ENCODE measurements around the gene LAMA3.

LAMA3 gene

GRCh38 chr18:23912356-23912755 is 223.1 kb downstream of the LAMA3 start:
- no peak for DNase-seq (ENCODE audit: low read depth)

- DNase-seq (ENCODE audit: low read depth): no peak
These were observed 227.1 kb downstream of the LAMA3 start for GRCh38 chr18:23916338-23916737.

- peak; percentile 57 for DNase-seq (ENCODE audit: low read depth)
These were observed 229.3 kb downstream of the LAMA3 start for GRCh38 chr18:23918395-23919032.

- DNase-seq (ENCODE audit: low read depth): no peak
These were observed 230.8 kb downstream of the LAMA3 start for GRCh38 chr18:23920054-23920453.

DNA sequence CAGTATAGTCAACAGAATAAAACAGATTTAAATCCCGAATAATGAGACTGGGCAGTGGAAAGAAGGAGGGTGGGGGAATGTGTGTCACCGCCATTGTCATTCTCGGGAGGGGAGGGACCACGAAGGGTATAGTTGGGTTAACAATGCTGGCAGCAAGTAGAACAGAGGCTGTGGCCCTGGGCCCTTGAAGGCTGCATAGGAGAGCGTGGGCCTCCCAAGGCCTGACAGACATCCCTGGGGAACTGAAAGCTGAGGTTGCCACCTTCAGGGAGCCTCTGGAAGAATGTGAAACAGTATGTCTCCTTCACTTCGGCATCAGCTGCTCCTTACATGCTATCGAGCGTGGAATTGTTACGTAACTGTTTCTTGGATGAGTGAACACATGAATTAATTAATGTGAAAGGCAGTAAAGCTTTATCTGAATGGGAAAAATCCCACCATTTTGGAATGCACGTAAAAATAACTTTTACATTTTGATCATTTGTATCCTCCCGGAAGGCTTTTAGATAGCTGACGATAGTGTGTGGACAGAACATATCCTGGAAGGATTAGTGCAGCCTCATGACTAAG is 232.5 kb downstream of the LAMA3 start:
- no peak for DNase-seq (ENCODE audit: low read depth)

DNA sequence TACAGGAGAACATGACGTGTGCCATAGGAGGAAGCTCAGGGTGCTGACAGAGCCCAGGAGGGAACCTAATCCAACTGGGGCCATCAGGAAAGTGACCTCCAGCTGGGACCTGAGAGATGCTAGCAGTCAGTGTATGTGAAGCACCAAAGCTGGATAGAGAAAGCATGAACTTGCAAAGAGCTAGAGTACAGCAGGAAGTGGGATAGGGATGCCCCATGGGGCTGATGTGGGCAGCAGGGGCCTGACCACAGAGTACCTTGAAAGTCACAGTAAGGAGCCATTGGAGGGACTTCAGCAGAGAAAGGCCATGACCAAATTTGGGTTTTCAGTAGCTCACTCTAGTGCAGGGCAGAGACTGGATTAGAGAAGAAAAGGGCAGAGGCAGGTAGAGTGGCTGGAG is 233.7 kb downstream of the LAMA3 start:
- DNase-seq (ENCODE audit: low read depth): no peak

DNA sequence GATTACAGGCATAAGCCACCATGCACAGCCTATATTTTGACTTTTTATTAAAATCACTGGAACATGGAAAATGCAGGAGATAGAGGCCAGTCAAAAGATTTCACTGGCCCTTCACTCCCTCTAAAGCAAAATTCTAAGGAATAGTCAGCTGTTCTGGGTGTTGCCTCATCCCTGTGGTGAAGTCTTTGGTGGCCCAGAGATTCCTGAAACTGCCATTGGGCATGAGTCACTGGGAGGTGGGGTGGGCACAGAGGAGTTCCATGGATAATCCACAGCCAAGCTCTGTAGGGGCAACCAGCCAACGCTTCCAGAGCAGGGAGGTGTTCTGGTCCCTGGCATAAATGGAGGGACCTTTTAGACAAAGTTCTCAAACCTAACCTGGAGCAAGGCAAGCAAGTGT is 235.6 kb downstream of the LAMA3 start:
- no peak for DNase-seq (ENCODE audit: low read depth)

GRCh38 chr18:23926571-23926970 is 237.3 kb downstream of the LAMA3 start:
- DNase-seq (ENCODE audit: low read depth): no peak

DNA sequence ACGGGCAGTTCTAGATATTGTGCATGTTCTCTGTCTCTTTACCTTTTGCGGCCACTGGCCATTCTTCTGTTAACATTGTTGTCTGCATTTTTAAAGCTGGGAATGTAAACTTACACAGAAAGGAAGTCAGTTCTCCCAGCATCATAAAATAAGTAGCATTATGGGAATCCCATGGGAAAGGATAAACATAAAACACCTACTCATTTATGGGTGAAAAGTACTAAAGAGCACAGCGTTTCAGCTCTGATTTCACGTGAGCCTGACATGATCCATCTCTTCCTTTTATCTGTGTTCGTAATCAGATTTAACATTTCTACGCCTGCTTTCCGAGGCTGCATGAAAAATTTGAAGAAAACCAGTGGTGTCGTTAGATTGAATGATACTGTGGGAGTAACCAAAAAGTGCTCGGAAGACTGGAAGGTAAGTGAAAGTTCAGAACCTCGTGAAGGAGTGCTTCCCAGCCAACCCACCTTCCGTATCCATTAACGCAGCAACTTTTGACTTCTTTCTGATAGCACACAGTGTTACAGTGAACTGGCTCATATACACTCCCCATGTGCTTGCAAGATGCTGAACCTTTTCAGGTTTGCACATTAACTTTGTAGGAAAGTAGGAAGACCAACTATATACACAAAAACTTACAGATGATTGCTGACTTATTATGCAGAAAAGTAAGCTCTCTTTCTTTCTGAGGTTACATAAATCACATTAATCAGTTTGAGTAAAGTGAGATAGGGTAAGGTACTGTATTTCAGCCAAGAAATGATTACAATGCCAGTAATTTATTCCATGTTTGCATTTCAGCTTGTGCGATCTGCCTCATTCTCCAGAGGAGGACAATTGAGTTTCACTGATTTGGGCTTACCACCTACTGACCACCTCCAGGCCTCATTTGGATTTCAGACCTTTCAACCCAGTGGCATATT is 238.8 kb downstream of the LAMA3 start:
- no peak for DNase-seq (ENCODE audit: low read depth)

DNA sequence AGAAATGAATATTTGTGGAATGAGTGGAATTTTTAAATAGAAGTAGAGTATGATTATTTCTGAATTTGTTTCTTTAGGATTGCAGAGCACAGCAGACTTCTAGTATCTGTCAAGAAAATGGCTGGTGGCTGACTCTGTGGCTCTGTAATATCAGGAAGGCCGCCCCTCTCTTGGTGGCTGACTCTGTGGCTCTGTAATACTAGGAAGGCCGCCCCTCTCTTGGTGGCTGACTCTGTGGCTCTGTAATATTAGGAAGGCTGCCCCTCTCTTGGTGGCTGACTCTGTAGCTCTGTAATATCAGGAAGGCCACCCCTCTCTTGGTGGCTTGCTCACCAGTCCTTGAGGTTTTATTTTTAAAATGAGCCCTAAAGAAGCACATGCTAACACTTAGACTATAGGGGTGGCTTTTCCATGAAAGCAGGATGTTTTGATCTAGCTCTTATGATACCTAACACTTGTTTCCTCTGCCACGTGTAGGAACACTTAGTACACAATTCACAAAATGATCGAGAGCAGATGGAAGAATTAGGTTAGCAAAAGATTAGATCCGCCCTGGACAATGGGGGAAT is 240.2 kb downstream of the LAMA3 start:
- DNase-seq (ENCODE audit: low read depth): no peak

GRCh38 chr18:23930002-23930401 is 240.7 kb downstream of the LAMA3 start:
- DNase-seq (ENCODE audit: low read depth): no peak

GRCh38 chr18:23932385-23933067 is 243.3 kb downstream of the LAMA3 start:
- DNase-seq (ENCODE audit: low read depth): no peak

- no peak for DNase-seq (ENCODE audit: low read depth)
These were observed 244.2 kb downstream of the LAMA3 start for GRCh38 chr18:23933407-23933806.

DNA sequence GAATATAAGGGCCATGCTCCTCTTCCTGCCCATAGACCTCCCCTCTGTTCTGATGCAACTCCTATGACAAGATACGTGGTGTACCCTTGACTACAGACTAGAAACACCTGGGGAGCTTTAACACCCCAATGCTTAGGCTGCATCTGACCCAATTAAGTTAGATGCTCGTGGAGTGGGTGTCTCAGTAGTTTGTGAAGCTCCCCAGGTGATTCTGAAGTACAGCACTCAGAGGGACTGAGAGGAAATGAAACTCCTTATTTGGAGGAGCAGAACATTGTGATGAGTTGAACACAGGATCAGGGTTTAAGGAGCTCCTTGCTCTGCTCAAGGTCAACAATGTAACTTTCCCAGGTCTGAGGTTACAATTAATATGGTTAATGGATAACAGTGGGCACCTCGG is 245.0 kb downstream of the LAMA3 start:
- no peak for DNase-seq (ENCODE audit: low read depth)

GRCh38 chr18:23934863-23935262 is 245.6 kb downstream of the LAMA3 start:
- no peak for DNase-seq (ENCODE audit: low read depth)

GRCh38 chr18:23935804-23936203 is 246.6 kb downstream of the LAMA3 start:
- no peak for DNase-seq (ENCODE audit: low read depth)

DNA sequence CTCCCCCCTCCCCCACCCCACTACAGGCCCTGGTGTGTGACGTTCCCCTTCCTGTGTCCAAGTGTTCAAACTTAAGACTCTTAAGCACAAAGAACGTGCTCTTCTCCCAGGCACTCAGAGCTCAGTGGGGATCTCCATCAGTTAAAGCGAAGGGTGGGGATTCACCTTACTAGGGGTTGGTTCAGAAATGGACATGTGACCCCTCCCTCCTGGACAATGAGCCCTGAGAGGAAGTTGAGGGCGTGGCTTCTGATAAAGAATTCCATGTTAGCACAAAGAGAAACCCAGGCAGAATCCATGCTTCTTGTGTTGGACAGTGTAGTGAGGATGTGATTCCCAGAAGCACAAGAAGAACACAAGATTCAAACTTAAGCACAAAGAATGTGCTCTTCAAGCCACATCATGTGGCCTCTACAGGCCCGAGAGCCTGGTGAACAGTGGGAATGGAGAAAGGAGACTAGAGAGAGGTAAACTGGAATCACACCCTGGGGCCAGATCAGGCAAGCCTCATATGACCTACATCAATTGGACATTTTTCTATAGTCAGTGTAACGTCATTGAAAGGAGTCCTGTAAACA is 247.2 kb downstream of the LAMA3 start:
- no peak for DNase-seq (ENCODE audit: low read depth)

DNA sequence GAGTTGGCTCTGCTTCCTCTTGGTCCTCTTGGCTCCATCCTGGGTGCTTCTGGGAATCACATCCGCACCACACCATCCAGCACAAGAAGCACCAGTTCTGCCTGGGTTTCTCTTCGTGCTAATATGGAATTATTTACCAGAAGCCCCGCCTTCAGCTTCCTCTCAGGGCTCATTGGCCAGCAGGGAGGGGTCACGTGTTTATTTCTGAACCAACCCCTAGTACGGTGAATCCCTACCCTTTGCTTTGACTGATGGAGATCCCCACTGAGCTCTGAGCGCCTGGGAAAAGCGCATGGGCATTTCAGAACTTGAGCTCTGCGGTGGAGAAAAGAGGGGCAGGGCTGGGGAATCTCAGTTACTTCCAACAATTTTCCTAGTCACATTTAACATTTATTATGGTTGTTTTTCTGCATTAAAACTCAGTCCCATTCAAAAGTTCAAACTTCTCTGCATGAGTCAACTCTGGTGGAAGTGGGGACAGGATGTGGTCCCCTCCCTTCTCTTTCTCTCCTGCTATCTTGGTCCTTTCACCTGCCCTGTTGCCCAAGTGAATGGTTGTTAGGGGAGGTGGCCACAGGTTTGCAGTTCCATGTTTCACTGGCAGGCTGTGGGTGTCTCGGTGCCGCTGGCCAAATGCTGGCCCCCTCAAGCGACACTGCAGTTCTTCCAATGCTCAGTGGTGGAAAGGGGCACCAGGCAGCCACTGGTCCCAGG is 248.9 kb downstream of the LAMA3 start:
- DNase-seq (ENCODE audit: low read depth): no peak

DNA sequence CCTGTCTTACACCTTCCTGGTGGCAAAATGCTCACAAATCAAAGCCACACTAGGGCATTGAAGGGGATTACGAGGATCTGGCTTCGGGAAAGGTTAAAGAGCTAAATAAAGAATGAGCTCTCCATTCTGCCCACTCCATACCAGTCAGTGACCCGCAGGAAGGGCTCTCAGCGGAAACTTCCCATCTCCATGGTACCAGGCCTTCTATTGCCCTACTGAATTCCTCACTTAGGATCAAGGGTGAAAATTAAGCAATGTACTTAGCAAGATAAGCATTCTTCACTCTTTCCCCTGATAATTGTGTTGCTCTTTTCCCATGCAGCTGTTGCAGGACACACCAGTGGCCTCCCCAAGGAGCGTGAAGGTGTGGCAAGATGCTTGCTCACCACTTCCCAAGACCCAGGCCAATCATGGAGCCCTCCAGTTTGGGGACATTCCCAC is 249.7 kb downstream of the LAMA3 start:
- DNase-seq (ENCODE audit: low read depth): no peak

DNA sequence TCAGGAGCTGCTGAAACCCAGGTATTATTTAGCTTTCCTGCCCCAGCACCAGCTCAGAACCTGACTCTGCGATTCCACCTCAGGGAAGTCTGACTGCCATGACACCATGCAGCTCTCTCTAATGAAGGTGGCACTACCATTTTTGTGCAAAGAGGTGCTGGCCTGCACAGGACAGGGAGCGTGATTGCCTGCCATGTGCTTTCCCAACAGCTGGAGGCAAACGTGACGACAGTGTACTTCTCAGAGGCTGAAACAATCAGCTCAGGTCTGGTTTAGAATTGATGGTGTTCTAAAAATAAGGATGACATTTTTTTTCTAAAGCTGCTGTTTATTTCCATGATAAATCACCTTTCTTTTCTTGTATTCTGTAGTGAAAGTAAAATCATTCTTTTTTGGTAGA is 250.1 kb downstream of the LAMA3 start:
- DNase-seq (ENCODE audit: low read depth): no peak

GRCh38 chr18:23939896-23940295 is 250.6 kb downstream of the LAMA3 start:
- DNase-seq (ENCODE audit: low read depth): no peak
